Ascending aorta (tissue), 2 donors: ENCODE results near the gene DNAH8. TPM values are rescaled to one million over a fixed set of nuclear protein-coding genes. Genes with fewer than 3 reads are reported as not detected.

Experiments
- DNase-seq, 2 donors: peaks; one replicate each; pipeline ENCODE4 v3.0.0-alpha.2; 2019; ENCODE audit warnings: low spot score in 2 of 2
- H3K27ac ChIP-seq, 2 donors: fragments of 200-600 bp; sonication (generic); one replicate each; pipeline ENCODE4 v1.5.1; 2016 to 2017; ENCODE audit warnings: mild to moderate bottlenecking in 1 of 2
- H3K27me3 ChIP-seq: fragments of 200-600 bp; sonication (generic); one replicate; pipeline ENCODE4 v1.5.1; 2017
- H3K36me3 ChIP-seq, 2 donors: fragments of 200-600 bp; sonication (generic); one replicate each; pipeline ENCODE4 v1.5.1; 2016
- H3K4me1 ChIP-seq, 2 donors: fragments of 200-600 bp; sonication (generic); one replicate each; pipeline ENCODE4 v1.5.1; 2016 to 2017; ENCODE audit warnings: mild to moderate bottlenecking in 1 of 2
- H3K4me3 ChIP-seq, 2 donors: fragments of 200-600 bp; sonication (generic); one replicate each; pipeline ENCODE4 v1.5.1; 2016 to 2017; ENCODE audit warnings: mild to moderate bottlenecking in 1 of 2
- H3K9me3 ChIP-seq, 2 donors: fragments of 200-600 bp; sonication (generic); one replicate each; pipeline ENCODE4 v1.5.1; 2016
- intact Hi-C: fragments of 100-400 bp; cut with DNase I; formaldehyde crosslinking; loops from one replicate; pipeline ENCODE4 v1.15.1; 2023
- total RNA-seq: library from RNA; depleted of rRNA; stranded (reverse); fragments of >200 nt; gene quantifications from one replicate; pipeline ENCODE4 v1.1.0, GENCODE V29; 2016
- TF ChIP-seq, protein P1 (sequence below), 3 experiments: fragments of 200-600 bp in 2 of 3; fragments of 450-650 bp in 1 of 3; sonication (generic) in 2 of 3; IDR thresholded peaks; one replicate each; pipeline ENCODE4 v1.5.1; 2016 to 2019; ENCODE audit warnings: antibody characterized with exemption in 3 of 3, mild to moderate bottlenecking in 1 of 3, moderate library complexity in 1 of 3

The DNAH8 gene
- total RNA-seq, 1 donor from 2014 or later, result not detected

GRCh38 chr6:38857815-38858214 lies 142.7 kb downstream of the DNAH8 start:
- Histone ChIP-seq H3K4me1 (no peaks in the 10 kb centered on the region), H3K27me3 (no peaks in the 10 kb centered on the region), H3K9me3 (no peaks in the 10 kb centered on the region), H3K27ac (no peak overlapping the region), H3K4me3 (no peak overlapping the region), H3K36me3 (no peaks in the 10 kb centered on the region)
- TF ChIP-seq, protein P1, sequence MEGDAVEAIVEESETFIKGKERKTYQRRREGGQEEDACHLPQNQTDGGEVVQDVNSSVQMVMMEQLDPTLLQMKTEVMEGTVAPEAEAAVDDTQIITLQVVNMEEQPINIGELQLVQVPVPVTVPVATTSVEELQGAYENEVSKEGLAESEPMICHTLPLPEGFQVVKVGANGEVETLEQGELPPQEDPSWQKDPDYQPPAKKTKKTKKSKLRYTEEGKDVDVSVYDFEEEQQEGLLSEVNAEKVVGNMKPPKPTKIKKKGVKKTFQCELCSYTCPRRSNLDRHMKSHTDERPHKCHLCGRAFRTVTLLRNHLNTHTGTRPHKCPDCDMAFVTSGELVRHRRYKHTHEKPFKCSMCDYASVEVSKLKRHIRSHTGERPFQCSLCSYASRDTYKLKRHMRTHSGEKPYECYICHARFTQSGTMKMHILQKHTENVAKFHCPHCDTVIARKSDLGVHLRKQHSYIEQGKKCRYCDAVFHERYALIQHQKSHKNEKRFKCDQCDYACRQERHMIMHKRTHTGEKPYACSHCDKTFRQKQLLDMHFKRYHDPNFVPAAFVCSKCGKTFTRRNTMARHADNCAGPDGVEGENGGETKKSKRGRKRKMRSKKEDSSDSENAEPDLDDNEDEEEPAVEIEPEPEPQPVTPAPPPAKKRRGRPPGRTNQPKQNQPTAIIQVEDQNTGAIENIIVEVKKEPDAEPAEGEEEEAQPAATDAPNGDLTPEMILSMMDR (IDR thresholded peaks at IDR 0.05), result no peak
- intact Hi-C loops, result no loop called here
- DNase-seq, result no peak

DNA sequence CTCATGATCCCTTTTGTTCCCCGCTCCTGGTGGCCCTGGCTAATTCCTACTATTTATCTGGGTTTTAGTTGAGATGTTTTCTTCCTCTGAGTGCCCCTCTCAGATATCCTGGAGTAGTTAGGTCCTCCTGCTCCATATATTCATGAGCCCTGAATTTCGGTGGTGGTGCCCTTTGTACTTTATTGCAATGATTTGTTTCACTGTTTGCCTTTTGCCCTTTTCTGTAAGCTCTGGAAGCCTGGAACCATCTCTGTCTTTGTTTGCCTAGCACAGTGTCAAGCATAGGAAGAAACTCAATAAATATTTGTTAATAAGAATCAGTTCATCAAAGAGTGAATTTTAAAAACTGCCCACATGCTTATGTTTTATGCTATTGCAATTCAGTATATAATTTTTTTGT lies 144.9 kb downstream of the DNAH8 start:
- H3K27ac ChIP-seq, result no peak overlapping the region
- DNase-seq, result no peak
- intact Hi-C loops, result no loop called here
- TF ChIP-seq, protein P1 (IDR thresholded peaks at IDR 0.05), result no peak
- no peaks in the 10 kb centered on the region for H3K36me3 ChIP-seq
- no peaks in the 10 kb centered on the region for H3K27me3 ChIP-seq
- H3K4me3 ChIP-seq, result no peak overlapping the region
- H3K9me3 ChIP-seq, result no peaks in the 10 kb centered on the region
- no peaks in the 10 kb centered on the region for H3K4me1 ChIP-seq

GRCh38 chr6:38861926-38862401 lies 146.9 kb downstream of the DNAH8 start:
- TF ChIP-seq, protein P1 (IDR thresholded peaks at IDR 0.05), result no peak
- Histone ChIP-seq H3K4me3 (no peak overlapping the region), H3K27me3 (no peaks in the 10 kb centered on the region), H3K9me3 (no peaks in the 10 kb centered on the region), H3K4me1 (no peaks in the 10 kb centered on the region), H3K36me3 (no peaks in the 10 kb centered on the region), H3K27ac (no peak overlapping the region)
- intact Hi-C loops, result no loop called here
- DNase-seq, result no peak

GRCh38 chr6:38865521-38866174 lies 150.5 kb downstream of the DNAH8 start:
- intact Hi-C loops, result no loop called here
- no peaks in the 10 kb centered on the region for H3K9me3 ChIP-seq
- TF ChIP-seq, protein P1 (IDR thresholded peaks at IDR 0.05), result no peak
- H3K4me1 ChIP-seq, result no peaks in the 10 kb centered on the region
- H3K4me3 ChIP-seq, result no peak overlapping the region
- H3K27ac ChIP-seq, result no peak overlapping the region
- H3K36me3 ChIP-seq, result no peaks in the 10 kb centered on the region
- H3K27me3 ChIP-seq, result no peaks in the 10 kb centered on the region
- DNase-seq, result no peak

GRCh38 chr6:38867726-38868125 lies 152.6 kb downstream of the DNAH8 start:
- intact Hi-C loops, result no loop called here
- TF ChIP-seq, protein P1 (IDR thresholded peaks at IDR 0.05), result no peak
- no peaks in the 10 kb centered on the region for H3K36me3 ChIP-seq
- no peak overlapping the region for H3K27ac ChIP-seq
- no peaks in the 10 kb centered on the region for H3K9me3 ChIP-seq
- no peaks in the 10 kb centered on the region for H3K27me3 ChIP-seq
- DNase-seq, result no peak
- no peaks in the 10 kb centered on the region for H3K4me1 ChIP-seq
- H3K4me3 ChIP-seq, result no peak overlapping the region
